ENCODE measurements around the gene OR2H2.

- TF ChIP-seq CTCF (IDR thresholded peaks at IDR 0.05) (no peak), POLR2AphosphoS5 (IDR thresholded peaks at IDR 0.05) (no peak), POLR2A (IDR thresholded peaks at IDR 0.05) (no peak)
Measured at GRCh38 chr6:29576056-29576455, 8.9 kb upstream of the OR2H2 start.
